K562 (cell line): ENCODE results near the gene TBL1XR1. TPM values are rescaled to one million over a fixed set of nuclear protein-coding genes. Genes with fewer than 3 reads are reported as not detected.
A peak's percentile ranks its signal among the peaks of the same experiment; 100 is the strongest.

Experiments
- CLOCK ChIP-seq: fragments of 250-450 bp; sonication (Bioruptor Pico); IDR thresholded peaks from 2 replicates; pipeline ENCODE4 v1.4.0; 2020; ENCODE audit warnings: mild to moderate bottlenecking, moderate library complexity, borderline replicate concordance
- FOSL1 ChIP-seq: fragments of 200-800 bp; sonication (Bioruptor generic); conservative IDR thresholded peaks from 2 replicates; pipeline ENCODE4 v1.6.1; 2016; ENCODE audit warnings: missing genetic modification characterization, missing compliant biosample characterization
- HDAC2 ChIP-seq: fragments of 450-650 bp; IDR thresholded peaks from 2 replicates; pipeline ENCODE4 v1.6.1; 2016; ENCODE audit warnings: mild to moderate bottlenecking
- HOMEZ ChIP-seq: fragments of 250-450 bp; sonication (Bioruptor Pico); IDR thresholded peaks from 2 replicates; pipeline ENCODE4 v1.4.0; 2020; ENCODE audit warnings: mild to moderate bottlenecking, moderate library complexity
- NFIC ChIP-seq: fragments of 450-650 bp; IDR thresholded peaks from 2 replicates; pipeline ENCODE4 v1.6.1; 2017; ENCODE audit warnings: mild to moderate bottlenecking, inconsistent platforms
- ZBTB7A ChIP-seq: IDR thresholded peaks from 2 replicates; pipeline ENCODE4 v1.6.1; 2011; ENCODE audit warnings: low read depth, mild to moderate bottlenecking, low read length, moderate library complexity, borderline replicate concordance; ENCODE audit not compliant: control insufficient read depth
- polyA plus RNA-seq, 8 experiments: library from polyadenylated mRNA; depleted of rRNA in 4 of 8; stranded (reverse) in 5 of 8; unstranded in 3 of 8; fragments of >200 nt; fragmentation: Nextera tagmentation in 2 of 8; fragmentation: Illumina TruSeq in 1 of 8; extraction: Ambion mirVana in 2 of 8; extraction: Trizol in 1 of 8; gene quantifications; 2 replicates each; pipeline versions ENCODE4 v1.2.1 to v1.2.3, GENCODE V29; 2011 to 2014; ENCODE audit warnings: inconsistent platforms in 1 of 8, missing spikeins in 1 of 8
- total RNA-seq, 7 experiments: library from RNA; depleted of rRNA in 6 of 7; stranded (reverse); fragments of >200 nt in 6 of 7; fragmentation: Illumina TruSeq in 2 of 7; extraction: Trizol in 2 of 7; gene quantifications; 2 replicates each; pipeline versions ENCODE4 v1.2.1 to v1.2.3, GENCODE V29; 2011 to 2021; ENCODE audit warnings: low replicate concordance in 1 of 7

The TBL1XR1 gene
- total and polyA plus RNA-seq, 9 of the 15 experiments (the other 6 are each of a cell fraction or from before 2014, with no cell fraction given): 19.6 to 171 (median 83.3) TPM

- TF ChIP-seq CLOCK (CRISPR knock-in tag): no peak
- TF ChIP-seq HOMEZ: no peak
- TF ChIP-seq NFIC: peak; percentile 83
- peak; percentile 59 for TF ChIP-seq FOSL1 (tag)
- no peak for TF ChIP-seq ZBTB7A
- no peak for TF ChIP-seq HDAC2
- TF ChIP-seq, all 486 proteins: peak for 10
Observed at GRCh38 chr3:177150970-177151627, 46.2 kb downstream of the TBL1XR1 start (continued).
